Esophagus (tissue), 2 donors: Measurements from ENCODE around the gene COMP. TPM values are rescaled to one million over a fixed set of nuclear protein-coding genes. Genes with fewer than 3 reads are reported as not detected.

Experiments used
- H3K27ac ChIP-seq, 2 donors: one replicate each; pipeline ENCODE4 v1.5.1; 2013; ENCODE audit warnings: low read depth in 2 of 2, mild to moderate bottlenecking in 2 of 2, inconsistent platforms in 1 of 2, low read length in 1 of 2, moderate library complexity in 1 of 2
- H3K27me3 ChIP-seq, 2 donors: one replicate each; pipeline ENCODE4 v1.6.1; 2013; ENCODE audit warnings: low read length in 2 of 2, control low read depth in 1 of 2, mild to moderate bottlenecking in 1 of 2; ENCODE audit not compliant: insufficient read depth in 2 of 2, control insufficient read depth in 1 of 2
- H3K36me3 ChIP-seq, 2 donors: one replicate each; pipeline ENCODE4 v1.6.1; 2013; ENCODE audit warnings: low read length in 1 of 2; ENCODE audit not compliant: control insufficient read depth in 2 of 2, insufficient read depth in 2 of 2
- H3K4me1 ChIP-seq, 2 donors: one replicate each; pipeline ENCODE4 v1.6.1; 2013; ENCODE audit warnings: low read length in 1 of 2; ENCODE audit not compliant: control insufficient read depth in 2 of 2, insufficient read depth in 2 of 2
- H3K4me3 ChIP-seq, 2 donors: one replicate each; pipeline ENCODE4 v1.5.1; 2013; ENCODE audit warnings: low read length in 2 of 2, mild to moderate bottlenecking in 2 of 2, low read depth in 1 of 2, moderate library complexity in 1 of 2
- H3K9me3 ChIP-seq, 2 donors: one replicate each; pipeline ENCODE4 v1.6.1; 2013; ENCODE audit warnings: mild to moderate bottlenecking in 2 of 2, low read depth in 1 of 2, low read length in 1 of 2, moderate library complexity in 1 of 2; ENCODE audit not compliant: control insufficient read depth in 2 of 2, insufficient read depth in 1 of 2
- WGBS, 2 donors: extraction: QIAGEN DNeasy Blood & Tissue Kit; methylation state at CpG; one replicate each; pipeline ENCODE4 v1.1.7; 2013; 5-methylcytosine and 5-hydroxymethylcytosine counted together
- polyA plus RNA-seq, 2 donors: library from polyadenylated mRNA; stranded (reverse); fragments of 200-250 nt; gene quantifications; one replicate each; pipeline ENCODE4 v1.2.3, GENCODE V29; 2013
- donor health status: healthy with polysubstance abuse.
- donor health status: Bipolar disorder and iron deficiency.

COMP gene
- polyA plus RNA-seq, 2 donors = 0.71 to 4.0 TPM

- 85 to 94% methylated on average over 4 of the region's 4 CpGs for WGBS, 2 donors
- H3K4me3 ChIP-seq = no peak overlapping the region
- H3K9me3 ChIP-seq = no peaks in the 10 kb centered on the region
- H3K36me3 ChIP-seq = peaks cover 0 to 6% of the 10 kb centered on the region in 2 donors
- H3K27me3 ChIP-seq = no peaks in the 10 kb centered on the region
- H3K27ac ChIP-seq = no peak overlapping the region
- peaks cover 0 to 1% of the 10 kb centered on the region in 2 donors for H3K4me1 ChIP-seq
Measured at GRCh38 chr19:18754501-18754900, 36.6 kb downstream of the COMP start.

GRCh38 chr19:18751571-18751970, 39.5 kb downstream of the COMP start:
- H3K36me3 ChIP-seq = peaks cover 0 to 9% of the 10 kb centered on the region in 2 donors
- H3K9me3 ChIP-seq = no peaks in the 10 kb centered on the region
- H3K4me1 ChIP-seq = no peaks in the 10 kb centered on the region
- H3K27ac ChIP-seq = no peak overlapping the region
- no peak overlapping the region for H3K4me3 ChIP-seq
- no peaks in the 10 kb centered on the region for H3K27me3 ChIP-seq
- WGBS, 2 donors = 91 to 96% methylated on average over 10 of the region's 10 CpGs

- Histone ChIP-seq H3K27ac (no peak overlapping the region), H3K27me3 (no peaks in the 10 kb centered on the region), H3K9me3 (no peaks in the 10 kb centered on the region), H3K36me3 (peaks cover 0 to 9% of the 10 kb centered on the region in 2 donors), H3K4me3 (no peak overlapping the region), H3K4me1 (no peaks in the 10 kb centered on the region)
- WGBS, 2 donors = 92 to 94% methylated on average over 19 of the region's 19 CpGs
Measured at GRCh38 chr19:18750295-18750970, 40.7 kb downstream of the COMP start.

- Histone ChIP-seq H3K9me3 (no peaks in the 10 kb centered on the region), H3K27me3 (no peaks in the 10 kb centered on the region), H3K4me3 (no peak overlapping the region), H3K36me3 (peaks cover 0 to 9% of the 10 kb centered on the region in 2 donors), H3K27ac (no peak overlapping the region), H3K4me1 (no peaks in the 10 kb centered on the region)
- WGBS, 2 donors = 93 to 94% methylated on average over 23 of the region's 23 CpGs
Measured at GRCh38 chr19:18749362-18750231, 41.5 kb downstream of the COMP start.

GRCh38 chr19:18746401-18747325, 44.4 kb downstream of the COMP start:
- H3K4me3 ChIP-seq = no peak overlapping the region
- H3K36me3 ChIP-seq = peaks cover 0 to 9% of the 10 kb centered on the region in 2 donors
- no peaks in the 10 kb centered on the region for H3K9me3 ChIP-seq
- no peak overlapping the region for H3K27ac ChIP-seq
- peaks cover 3 to 10% of the 10 kb centered on the region in 2 donors for H3K4me1 ChIP-seq
- WGBS, 2 donors = 76 to 77% methylated on average over 29 of the region's 29 CpGs
- no peaks in the 10 kb centered on the region for H3K27me3 ChIP-seq

GRCh38 chr19:18745931-18746330, 45.2 kb downstream of the COMP start:
- 87 to 88% methylated on average over 5 of the region's 5 CpGs for WGBS, 2 donors
- peaks cover 0 to 7% of the 10 kb centered on the region in 2 donors for H3K36me3 ChIP-seq

GRCh38 chr19:18745012-18745735, 45.9 kb downstream of the COMP start:
- Histone ChIP-seq H3K4me1 (peaks cover 6 to 12% of the 10 kb centered on the region in 2 donors), H3K36me3 (peaks cover 0 to 2% of the 10 kb centered on the region in 2 donors), H3K9me3 (no peaks in the 10 kb centered on the region), H3K4me3 (no peak overlapping the region), H3K27ac (no peak overlapping the region), H3K27me3 (no peaks in the 10 kb centered on the region)
- WGBS, 2 donors = 59 to 62% methylated on average over 23 to 26 of the region's 26 CpGs

More at GRCh38 chr19:18745931-18746330, 45.2 kb downstream of the COMP start:
- no peaks in the 10 kb centered on the region for H3K9me3 ChIP-seq
- peaks cover 6 to 12% of the 10 kb centered on the region in 2 donors for H3K4me1 ChIP-seq
- no peak overlapping the region for H3K27ac ChIP-seq
- no peaks in the 10 kb centered on the region for H3K27me3 ChIP-seq
- no peak overlapping the region for H3K4me3 ChIP-seq

GRCh38 chr19:18743784-18744418, 47.2 kb downstream of the COMP start:
- no peaks in the 10 kb centered on the region for H3K9me3 ChIP-seq
- peaks cover 0 to 5% of the 10 kb centered on the region in 2 donors for H3K36me3 ChIP-seq
- peaks cover 6 to 12% of the 10 kb centered on the region in 2 donors for H3K4me1 ChIP-seq
- no peaks in the 10 kb centered on the region for H3K27me3 ChIP-seq
- H3K27ac ChIP-seq = no peak overlapping the region
- H3K4me3 ChIP-seq = no peak overlapping the region
- WGBS, 2 donors = 72 to 80% methylated on average over 36 of the region's 36 CpGs
